22Rv1 (cell line): ENCODE data around the gene TOE1.
A peak's percentile ranks its signal among the peaks of the same experiment; 100 is the strongest.

Experiments
- H3K27ac ChIP-seq: fragments of 450-650 bp; 2 replicates; pipeline ENCODE4 v1.5.1; 2017
- ZFX ChIP-seq: fragments of 450-650 bp; IDR thresholded peaks from 2 replicates; pipeline ENCODE4 v1.6.1; 2017; ENCODE audit warnings: antibody characterized with exemption, borderline replicate concordance
- TF ChIP-seq, protein P1 (sequence below): fragments of 450-650 bp; IDR thresholded peaks from 2 replicates; pipeline ENCODE4 v1.5.1; 2017; ENCODE audit warnings: mild to moderate bottlenecking

The TOE1 gene

DNA sequence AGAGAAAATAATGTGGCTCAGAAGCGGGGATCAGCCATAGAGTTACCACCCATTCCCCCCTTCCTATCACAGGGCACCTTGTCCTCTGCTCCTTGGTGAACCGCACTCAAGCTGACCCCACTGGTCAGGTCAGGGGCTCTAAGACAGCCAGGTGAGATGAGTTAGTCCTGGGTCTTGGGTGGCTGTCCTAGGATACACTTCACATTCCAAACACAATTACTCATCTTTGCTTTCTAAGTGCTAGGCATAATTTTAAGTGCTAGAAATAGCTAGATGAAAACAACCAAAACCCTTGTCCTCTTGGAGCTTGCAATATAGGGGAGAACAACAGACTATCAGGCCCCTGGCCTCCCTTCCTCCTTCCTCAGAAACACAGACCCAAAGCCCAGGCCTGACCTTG is 8.1 kb downstream of the TOE1 start:
- no peak for TF ChIP-seq ZFX
- TF ChIP-seq, protein P1, sequence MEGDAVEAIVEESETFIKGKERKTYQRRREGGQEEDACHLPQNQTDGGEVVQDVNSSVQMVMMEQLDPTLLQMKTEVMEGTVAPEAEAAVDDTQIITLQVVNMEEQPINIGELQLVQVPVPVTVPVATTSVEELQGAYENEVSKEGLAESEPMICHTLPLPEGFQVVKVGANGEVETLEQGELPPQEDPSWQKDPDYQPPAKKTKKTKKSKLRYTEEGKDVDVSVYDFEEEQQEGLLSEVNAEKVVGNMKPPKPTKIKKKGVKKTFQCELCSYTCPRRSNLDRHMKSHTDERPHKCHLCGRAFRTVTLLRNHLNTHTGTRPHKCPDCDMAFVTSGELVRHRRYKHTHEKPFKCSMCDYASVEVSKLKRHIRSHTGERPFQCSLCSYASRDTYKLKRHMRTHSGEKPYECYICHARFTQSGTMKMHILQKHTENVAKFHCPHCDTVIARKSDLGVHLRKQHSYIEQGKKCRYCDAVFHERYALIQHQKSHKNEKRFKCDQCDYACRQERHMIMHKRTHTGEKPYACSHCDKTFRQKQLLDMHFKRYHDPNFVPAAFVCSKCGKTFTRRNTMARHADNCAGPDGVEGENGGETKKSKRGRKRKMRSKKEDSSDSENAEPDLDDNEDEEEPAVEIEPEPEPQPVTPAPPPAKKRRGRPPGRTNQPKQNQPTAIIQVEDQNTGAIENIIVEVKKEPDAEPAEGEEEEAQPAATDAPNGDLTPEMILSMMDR, result no peak
- H3K27ac ChIP-seq, result peak overlapping the region; percentile 78

DNA sequence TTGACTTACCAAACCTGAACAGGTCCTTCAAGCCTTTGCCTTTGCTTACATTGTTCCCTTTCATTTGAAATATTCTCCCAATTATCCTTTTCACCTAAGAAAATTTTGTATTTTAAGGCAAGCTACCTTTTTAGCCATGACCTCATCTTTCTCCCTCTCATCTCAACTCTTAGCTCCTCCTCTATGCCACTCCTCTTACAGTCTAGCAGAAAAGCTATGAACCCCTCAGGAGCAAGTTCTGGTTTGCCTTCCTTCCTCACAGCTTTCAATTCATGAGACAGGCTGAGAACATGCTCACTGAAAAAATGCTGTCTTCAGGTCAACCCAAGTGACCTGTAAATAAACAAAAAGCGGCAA is 8.6 kb downstream of the TOE1 start:
- H3K27ac ChIP-seq, result peak overlapping the region; percentile 78
- TF ChIP-seq, protein P1, result no peak
- no peak for TF ChIP-seq ZFX

DNA sequence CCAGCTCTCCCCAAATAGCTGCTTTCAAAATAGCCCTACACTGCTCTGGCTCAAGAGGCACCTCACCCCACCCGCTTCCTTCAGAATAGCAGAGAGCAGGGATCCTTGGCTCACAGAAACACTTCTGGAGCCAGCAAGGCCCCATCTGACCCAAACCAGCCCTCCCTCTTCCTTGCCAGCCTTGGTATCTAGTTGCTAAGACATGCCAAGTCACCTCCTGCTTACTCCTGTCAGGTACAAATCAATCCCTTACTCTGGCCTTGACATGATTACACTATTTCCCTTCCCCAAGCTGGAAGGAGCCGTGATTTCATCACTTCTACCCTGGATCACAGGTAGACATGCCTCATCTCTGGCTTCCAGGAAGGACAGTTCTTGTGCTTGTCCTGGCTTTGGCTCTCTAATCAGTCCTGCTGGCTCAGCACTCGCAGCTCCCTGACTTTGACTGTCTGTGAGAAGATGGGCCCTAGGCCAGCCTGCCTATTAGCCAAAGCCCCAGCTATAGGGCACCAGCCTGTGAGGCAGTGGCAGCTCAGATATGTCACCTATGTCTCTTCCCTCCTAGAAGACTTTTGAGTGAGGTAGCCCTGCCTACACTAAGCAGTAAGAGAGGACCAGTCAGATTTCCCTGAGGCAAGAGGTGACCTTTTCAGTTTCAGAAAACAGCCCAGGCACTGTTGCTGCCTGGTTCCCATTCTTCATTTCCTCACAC is 9.2 kb downstream of the TOE1 start:
- H3K27ac ChIP-seq, result peak overlapping the region; percentile 78
- TF ChIP-seq, protein P1, result no peak
- TF ChIP-seq ZFX, result no peak

DNA sequence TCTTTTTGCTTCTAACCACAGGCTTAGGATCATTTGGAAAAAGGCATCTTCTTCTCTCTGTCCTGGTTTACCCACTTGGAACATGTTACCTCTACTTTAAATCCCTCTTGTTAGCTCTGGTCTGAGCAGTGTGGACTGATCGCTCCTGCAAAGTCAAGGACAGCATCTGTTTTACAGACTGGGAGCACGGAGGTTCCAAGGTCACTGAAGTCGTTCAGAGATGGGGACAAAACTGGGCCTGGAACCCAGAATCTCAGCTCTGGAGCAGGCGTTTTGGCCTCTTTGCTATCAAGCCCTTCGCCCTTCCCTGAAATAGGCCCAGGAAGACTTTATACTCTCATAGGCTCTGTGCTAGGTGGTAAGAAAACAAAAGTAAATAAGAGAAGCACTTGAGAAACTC is 11.5 kb downstream of the TOE1 start:
- no peak overlapping the region for H3K27ac ChIP-seq
- TF ChIP-seq, protein P1, result no peak
- TF ChIP-seq ZFX, result no peak

DNA sequence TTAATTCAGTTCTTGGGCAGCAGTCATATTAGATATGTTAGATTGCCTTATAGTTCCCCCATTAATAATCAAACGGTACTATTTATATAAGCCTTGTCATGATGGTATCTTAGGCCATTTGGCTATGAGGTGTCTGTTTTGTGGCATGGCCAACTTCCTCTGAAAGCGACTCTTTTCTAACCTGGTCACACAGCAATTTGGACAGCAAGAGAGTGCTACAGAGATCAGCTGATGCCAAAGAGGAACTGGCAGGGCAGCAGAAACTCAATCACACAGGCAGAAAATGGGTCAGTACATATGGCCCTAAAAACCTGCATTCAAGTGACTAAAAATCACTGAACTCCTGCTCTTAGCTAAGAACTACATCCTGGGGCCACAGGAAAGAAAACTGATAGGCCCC is 13.7 kb downstream of the TOE1 start:
- H3K27ac ChIP-seq, result no peak overlapping the region
- TF ChIP-seq, protein P1, result no peak
- no peak for TF ChIP-seq ZFX

DNA sequence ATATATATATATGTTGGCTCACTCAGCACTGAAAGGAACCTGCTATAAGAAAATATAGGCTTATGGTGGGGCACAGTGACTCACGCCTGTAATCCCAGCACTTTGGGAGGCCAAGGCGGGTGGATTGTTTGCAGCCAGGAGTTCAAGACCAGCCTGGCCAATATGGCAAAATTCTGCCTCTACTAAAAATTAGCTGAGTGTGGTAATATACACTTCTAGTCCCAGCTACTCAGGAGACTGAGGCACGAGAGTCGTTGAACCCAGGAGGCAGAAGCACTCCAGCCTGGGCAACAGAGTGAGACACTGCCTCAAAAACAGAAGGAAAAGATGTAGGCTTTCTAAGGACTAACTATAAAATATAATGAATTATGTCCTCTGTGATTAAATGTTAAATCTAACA is 14.9 kb downstream of the TOE1 start:
- TF ChIP-seq ZFX, result no peak
- TF ChIP-seq, protein P1, result no peak
- no peak overlapping the region for H3K27ac ChIP-seq

DNA sequence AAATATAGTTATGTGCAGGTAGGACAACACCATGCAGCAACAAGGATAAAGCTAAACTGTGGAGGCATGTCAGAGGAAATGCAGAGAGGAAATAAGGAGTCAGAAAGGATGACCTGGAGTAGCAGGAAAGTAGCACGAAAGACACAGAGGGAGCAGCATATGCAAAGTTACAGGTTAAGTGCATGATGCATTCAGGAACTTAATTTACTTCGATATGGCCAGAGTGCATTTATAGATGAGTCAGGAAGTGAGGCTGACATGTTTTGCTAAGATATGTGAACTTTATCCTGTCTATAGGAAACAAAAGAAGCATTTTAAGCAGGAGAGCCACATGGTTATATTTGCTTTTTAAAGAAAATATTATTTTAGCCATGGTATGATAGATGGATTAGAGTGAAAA is 15.7 kb downstream of the TOE1 start:
- TF ChIP-seq, protein P1, result no peak
- TF ChIP-seq ZFX, result no peak

More for the DNA sequence above, 15.7 kb downstream of the TOE1 start:
- H3K27ac ChIP-seq, result no peak overlapping the region
